HG02763 (cell line): ENCODE measurements around the gene FNBP1L.

Experiments
- ATAC-seq: cut with Tn5 transposase; IDR thresholded peaks from one replicate; pipeline ENCODE4 v1.9.1; 2021; ENCODE audit warnings: mild to moderate bottlenecking, moderate library complexity; ENCODE audit not compliant: unreplicated experiment

Gene FNBP1L

DNA sequence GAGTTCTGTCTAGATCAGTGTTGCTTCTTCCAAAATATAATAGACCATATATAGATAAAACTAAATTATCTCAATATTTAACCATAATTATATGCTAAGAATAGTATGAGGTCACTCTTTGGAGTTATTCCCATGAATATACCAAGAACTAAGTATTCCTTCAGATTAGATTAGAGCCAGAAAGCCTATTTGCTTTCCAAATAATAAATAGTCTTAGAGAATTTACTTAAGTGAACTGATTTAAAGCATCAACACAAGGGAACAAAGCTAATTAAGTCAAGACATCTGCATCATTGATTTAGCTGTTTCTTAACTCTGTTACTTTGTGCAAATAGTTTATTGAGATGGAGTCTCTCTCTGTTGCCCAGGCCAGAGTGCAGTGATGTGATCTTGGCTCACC lies 35.7 kb downstream of the FNBP1L start:
- ATAC-seq, result no peak

DNA sequence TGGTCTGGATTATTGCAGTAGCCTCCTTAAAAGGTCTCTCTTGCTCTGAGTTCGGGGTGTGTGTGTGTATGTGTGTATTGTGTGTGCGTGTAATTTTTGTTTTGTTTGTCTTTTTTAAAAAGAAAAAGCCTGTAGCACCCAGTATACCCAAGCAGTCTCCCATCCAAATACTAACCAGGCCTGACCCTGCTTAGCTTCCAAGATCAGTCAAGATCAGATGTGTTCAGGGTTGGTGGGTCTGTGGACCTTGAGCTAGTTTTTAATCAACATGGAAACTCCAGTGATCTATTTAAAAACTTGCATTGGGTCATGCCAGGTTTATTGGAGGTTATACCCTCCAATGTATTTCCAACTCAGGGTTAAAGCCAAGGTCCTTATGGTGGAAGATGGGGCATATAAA lies 40.3 kb downstream of the FNBP1L start:
- no peak for ATAC-seq

DNA sequence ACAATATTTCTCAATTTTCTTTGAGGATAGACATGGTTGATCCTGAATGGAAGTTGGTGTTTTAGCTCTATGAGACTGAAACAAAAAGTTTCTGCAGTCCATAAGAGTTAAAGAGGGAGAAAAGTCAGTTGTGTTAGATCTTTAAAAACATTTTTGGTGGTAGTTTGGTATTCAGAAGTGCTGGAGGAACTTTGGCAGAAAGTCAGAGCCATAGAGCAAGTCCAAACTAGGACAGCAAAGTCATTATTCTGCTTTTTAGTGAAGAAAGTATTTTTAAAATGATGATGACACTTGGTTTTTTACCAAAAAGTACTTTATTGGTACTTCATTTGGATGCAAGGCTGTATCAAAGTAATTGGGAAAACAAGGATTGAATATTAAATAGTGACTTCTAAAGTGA lies 41.8 kb downstream of the FNBP1L start:
- no peak for ATAC-seq

DNA sequence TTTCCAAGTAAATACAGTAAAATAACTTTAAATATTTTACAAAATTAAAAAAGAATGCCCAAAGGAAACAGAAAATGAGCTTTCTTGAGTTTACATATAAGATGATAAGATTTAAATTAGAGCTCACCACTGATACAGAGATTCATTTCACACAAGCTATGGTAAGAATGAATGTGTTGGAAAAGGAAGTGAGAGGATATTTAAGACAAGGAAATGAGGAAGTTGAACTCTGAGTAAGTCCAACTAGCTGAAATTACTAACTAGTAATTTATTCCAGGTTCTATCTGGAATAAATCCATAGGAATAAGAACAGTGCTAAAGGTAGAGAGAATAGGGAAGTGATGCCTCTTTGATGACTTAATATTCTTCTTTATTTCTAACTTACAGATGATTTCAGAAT lies 42.4 kb downstream of the FNBP1L start:
- ATAC-seq, result no peak

DNA sequence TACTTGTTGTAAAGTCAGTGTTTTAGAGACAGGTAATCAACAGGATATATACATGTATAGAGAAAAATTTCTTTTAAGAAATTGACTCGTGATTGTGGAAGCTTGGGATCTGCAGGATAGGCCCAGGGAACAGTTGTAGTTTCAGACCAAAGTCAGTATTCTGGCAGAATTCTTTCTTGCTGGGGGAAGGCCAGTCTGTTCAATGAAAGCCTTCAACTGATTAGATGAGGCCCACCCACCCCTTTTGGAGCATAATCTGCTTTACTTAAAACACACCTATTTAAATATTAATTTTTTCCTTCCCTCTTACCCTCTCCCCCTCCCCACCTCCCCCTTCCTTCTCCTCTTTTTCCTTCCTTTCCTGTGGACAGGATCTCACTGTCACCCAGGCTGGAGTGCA lies 48.0 kb downstream of the FNBP1L start:
- ATAC-seq, result no peak

DNA sequence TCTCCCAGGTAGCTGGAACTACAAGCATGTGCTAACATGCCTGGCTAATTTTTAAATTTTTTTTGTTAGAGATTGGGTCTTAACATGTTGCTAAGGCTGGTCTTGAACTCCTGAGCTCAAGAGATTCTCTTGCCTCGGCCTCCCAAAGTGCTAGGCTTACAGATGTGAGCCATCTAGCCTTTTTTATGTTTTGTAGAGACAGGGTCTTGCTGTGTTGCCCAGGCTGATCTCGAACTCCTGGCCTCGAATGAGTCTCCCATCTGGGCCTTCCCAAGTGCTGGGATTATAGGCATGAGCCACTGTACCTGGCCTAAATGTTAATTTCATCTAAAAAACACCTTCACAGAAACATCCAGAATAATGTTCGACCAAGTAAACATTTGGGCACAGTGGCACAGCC lies 48.6 kb downstream of the FNBP1L start:
- no peak for ATAC-seq

DNA sequence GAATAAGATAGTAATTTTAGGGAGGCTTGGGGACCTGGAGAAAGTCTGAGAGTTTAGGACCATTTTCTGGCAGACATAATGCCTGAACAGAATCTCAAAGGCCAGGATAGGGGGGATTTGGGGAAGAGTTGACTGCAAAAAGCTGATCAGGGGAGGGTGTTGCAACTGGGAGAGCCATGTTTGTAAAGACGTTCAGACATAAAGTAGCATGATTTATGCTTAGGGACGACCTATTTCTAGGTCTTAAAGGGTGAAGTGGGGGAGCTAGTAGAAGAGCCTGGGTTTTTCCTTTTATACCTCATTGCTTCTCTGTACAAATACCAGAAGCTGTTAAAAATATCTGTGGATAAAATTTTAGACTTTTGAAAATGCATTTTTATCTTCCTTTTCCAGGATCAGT lies 51.2 kb downstream of the FNBP1L start:
- ATAC-seq, result no peak

DNA sequence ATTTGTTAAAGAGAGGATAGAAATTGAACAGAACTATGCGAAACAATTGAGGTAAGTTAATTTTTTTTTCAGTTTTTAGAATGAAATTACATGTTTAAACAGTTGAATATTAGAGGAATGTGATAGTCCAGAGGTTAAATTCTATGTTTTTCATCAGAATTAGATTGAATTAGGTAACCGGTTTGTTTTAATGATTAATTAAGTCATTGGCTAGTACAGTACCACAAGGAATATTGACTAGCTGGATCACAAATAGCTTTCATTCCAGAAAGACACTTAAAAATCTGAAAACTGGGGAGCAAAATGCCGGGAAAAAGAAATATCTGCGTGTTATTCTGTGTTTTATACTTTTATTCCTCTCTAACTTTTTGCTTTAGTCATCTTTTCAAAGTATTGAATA lies 51.6 kb downstream of the FNBP1L start:
- ATAC-seq, result no peak

DNA sequence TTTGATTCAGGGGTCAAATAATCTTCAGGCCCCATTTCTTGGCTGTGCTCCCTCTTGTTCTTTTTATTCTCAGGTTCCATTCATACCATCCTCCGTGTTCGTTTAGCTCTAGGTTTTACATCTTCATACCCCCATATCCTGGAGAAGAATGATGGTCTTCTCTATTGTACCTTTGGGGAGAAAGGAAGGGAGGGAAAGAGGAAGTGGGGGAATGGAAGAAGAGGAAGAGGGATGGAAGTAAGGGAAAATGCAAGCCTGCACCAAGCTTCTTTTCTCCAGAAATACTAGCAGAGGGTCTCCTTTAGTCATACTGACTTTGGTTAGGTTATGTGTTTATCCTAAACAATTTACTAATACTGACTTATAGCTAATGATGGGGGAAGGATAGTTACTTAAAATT lies 52.4 kb downstream of the FNBP1L start:
- no peak for ATAC-seq

DNA sequence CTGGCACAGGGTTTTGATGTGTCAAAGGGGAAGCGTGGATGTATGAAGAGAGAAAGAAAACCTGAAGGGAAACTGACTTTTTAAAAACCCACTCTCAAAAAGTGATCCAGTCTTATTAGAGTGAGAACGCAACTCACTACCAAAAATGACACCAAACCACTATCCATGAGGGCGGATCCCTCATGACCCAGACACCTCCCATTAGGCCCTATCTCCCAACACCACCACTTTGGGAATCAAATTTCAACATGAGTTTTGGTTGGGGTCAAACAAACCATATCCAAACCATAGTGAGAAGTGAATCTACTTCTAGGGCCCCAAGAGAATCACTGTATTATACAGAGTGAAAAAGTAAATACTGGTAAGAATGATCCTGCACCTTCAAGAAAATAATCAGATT lies 53.5 kb downstream of the FNBP1L start:
- ATAC-seq, result no peak

DNA sequence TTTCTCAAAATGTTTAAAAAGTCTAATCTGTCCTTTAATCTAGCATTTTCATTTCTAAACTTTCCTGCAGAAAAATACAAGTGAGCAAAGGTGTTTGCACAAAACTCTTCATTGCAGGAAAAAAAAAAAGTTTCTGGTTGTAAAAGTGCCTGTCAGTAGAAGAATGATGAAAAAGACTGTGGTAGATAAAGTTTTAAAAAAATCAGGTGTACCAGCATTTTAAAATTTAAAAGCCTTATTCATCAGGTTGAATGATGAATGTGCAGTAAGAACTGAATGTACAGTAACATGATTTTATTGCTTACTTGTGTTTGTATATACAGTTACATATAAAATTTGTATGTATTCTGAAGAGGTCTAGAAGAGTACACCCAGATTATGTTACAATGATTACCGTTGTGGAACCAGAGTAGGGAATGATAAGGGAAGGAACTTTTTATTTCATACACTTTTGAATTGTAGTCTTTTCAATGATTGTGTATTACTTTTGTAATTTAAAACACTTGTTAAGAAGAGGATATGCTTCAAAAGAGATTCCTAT lies 54.0 kb downstream of the FNBP1L start:
- no peak for ATAC-seq

DNA sequence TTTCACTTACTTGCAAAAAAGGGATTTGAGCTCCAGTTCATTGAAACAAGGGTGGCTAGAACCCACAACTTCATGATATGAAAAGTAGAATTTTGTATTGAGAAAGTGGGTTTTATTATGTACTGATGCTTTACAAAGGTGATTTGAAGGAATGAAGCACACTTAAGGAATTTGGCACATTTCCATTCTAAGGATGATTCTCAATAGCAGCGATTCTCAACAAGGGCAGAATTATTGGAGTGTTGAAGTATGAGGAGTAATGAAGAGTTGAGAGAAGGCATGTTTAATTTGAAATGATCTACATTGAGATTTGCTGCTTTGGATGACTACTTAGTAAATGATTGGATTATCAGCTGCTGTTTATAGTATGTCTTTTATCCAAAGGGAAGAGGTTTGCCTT lies 54.7 kb downstream of the FNBP1L start:
- ATAC-seq, result no peak

DNA sequence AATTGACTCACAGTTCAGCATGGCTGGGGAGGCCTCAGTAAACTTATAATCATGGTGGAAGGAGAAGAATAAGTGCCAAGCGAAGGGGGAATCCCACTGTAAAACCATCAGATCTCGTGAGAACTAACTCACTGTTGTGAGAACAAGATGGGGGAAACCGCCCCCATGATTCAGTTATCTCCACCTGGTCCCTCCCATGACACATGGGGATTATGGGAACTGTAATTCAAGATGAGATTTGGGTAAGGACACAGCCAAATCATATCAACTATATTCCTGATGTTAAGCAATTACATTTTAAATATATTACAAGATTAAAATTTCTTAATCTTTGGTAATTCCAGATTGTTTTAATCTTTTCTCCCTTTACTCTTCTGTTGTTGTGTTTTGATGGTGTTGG lies 55.2 kb downstream of the FNBP1L start:
- ATAC-seq, result no peak

DNA sequence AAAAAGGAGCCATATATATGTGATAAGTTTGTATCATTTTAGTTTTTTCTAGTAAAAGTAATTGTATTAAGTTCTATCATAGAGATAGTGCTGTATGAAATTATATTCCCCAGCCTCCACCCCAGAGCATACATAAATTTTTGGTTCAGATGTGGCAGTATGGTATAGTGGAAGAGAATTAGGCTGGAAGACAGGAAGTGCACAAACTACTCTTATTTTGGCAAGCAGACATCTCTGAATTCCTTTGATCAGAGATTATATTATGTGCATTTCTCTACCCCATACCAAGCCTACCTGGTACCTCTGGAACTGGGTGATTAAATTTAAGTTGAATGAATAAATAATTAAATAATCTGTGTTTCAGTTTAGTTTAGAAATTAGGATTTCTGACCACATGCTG lies 55.9 kb downstream of the FNBP1L start:
- ATAC-seq, result no peak

DNA sequence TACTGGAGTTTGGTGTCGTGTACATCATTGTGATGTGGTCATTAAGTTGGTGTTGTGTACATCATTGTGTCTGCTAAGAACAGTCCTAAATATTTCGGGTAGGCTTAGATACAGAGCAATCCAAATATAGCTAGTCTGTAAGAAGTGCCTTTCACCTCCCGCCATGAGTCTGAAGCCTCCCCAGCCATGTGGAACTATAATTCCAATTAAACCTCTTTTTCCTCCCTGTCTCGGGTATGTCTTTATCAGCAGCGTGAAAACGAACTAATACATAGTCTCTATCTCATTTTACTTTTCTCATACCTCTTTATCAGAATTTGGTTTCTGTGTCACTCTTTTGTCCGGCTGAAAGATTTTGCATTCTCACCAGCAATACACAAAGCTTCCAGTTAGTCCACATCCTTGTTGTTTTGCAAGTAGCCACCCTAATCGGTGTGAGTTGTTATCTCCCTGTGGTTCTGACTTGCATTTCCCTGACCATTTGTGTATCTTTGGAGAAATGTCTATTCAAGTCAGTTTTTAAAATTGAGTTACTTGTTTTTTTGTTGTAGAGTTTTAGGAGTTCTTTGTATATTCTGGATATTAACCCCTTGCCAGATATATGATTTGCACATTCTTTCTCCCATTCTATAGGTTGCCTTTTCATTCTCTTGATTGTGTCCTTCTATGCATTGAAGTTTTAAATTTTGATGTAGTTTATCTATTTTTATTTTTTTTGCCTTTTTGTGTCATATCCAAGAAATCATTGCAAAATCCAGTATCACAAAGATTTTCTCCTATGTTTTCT lies 56.5 kb downstream of the FNBP1L start:
- ATAC-seq, result no peak

DNA sequence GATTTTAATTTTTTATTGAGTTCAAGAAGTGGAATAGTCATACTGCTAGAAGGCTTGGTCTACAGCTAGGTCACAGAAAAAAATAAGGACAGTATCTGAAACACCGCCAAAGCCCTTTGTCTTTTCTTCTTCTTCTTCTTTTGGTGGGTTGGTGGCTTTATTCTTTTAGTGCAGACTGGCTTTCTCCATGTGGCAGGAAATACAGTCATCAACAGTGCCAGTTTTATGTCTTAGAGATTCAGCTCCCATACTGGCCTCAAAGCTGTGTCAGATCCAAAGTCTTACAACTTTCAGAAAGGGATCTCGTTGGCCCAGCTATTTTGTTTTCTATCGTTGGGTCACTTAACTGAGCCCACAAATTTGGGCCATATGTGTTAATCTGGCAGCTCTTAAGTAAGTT lies 58.2 kb downstream of the FNBP1L start:
- no peak for ATAC-seq

DNA sequence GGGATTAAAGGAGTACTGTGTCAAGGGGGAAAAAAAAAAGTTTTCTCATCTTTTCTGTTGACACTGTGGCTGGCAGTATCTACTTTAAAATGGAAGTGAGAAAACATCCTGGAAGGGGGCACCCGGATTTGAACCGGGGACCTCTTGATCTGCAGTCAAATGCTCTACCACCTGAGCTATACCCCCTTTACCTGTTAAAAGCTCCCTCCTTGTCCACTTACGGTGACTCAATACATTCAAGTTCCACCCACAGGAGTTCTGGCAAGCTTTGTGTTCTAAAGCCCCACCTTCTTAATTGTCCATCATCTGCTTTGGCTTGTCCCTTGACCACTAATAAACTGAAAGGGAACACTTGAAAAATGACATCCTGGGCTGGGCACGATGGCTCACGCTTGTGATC lies 68.2 kb downstream of the FNBP1L start:
- ATAC-seq, result no peak

DNA sequence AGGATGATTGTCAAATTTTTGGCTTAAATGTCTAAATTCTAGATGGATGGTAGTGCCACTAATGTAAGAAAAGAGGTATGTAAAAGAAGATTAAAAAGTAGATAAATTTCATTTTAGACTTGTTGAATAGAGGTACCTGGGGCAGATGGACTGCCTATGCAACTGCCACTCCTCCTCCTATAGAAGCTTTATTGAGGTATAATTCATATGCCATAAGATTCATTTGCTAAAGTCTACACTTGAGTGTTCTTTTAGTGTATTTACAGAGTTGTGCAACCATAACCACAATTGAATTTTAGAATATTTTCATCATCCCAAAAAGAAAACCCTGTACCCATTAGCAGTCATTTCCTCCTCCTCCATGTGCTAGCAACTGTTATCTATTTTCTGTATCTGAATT lies 70.6 kb downstream of the FNBP1L start:
- ATAC-seq, result no peak

DNA sequence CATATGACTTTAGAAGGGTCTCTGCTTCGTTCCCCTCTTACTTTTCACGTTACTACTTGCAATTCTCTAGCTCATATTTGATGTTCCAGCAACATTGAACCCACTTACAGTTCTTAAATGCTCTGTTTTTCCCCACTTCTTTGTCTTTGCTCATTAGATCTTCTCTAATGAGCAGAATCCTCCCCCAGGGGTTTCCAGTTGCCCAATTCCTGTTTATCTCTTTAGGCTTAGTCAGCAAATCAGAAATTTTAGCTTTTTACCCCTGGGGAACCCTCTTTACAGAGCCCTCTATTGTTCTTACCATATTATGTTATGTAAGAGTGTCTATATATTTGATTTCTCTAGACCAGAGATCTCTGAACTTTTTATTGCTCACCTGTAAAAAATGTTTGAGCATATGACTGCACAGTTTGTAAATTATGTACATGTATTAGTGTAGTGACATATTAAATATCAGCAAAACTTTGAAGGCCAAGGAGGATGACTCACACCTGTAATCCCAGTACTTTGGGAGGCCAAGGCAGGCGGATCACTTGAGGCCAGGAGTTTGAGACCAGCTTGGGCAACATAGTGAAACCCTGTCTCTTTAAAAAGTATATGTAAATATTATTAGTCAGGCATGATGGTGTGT lies 71.4 kb downstream of the FNBP1L start:
- ATAC-seq, result no peak

DNA sequence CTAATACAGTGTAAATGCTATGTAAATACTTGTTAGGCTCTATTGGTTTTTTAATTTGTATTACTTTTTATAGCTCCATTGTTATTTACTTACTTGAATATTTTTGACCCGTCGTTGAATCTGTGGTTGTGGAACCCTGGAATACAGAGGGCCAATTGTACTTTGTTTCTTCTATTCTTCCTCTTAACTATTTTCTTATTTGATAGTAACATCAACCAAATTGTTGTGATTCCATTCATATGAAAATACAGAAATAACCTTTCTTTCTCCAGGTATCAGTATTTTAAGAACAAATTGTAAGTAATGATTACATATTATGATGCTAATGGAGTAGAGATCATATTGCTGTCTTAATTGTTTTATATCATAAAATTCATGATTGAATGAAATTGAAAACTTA lies 73.7 kb downstream of the FNBP1L start:
- no peak for ATAC-seq

DNA sequence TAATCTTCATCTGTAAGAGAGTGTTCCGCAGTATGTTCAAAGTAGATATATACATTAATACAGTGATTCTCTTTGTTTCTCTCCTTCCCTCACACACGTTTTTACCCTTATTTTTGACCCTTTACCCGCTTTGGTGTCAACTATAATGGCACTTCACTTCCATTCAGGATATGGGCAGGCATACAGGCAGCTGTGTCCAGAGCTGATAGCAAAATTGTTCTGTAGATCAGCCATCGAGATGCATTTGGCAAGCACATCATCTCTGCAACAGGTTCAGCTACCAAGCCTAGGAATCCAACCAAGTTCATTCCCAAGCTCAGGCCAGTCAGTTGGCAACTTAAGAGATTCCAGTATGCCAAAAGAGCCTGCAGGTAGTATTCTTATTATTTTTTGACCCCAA lies 74.8 kb downstream of the FNBP1L start:
- no peak for ATAC-seq

DNA sequence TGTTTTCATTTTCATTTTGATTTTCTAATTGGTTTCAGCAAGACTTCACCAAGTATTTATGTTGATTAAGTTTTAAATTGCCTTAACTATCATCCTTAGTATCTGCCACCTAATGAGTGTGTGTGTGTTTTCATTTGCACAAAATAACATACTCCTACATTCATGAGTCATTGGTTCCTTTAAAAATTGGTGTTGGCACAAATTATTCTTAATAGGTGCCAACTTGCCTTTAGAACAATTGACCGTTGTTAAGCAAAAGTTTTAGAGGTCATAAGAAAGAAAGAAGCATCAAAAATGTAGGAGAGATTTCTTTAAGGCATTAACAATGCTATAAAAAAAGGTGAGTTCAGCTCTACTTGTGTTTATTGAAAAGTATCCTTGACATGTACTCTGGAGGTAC lies 77.5 kb downstream of the FNBP1L start:
- no peak for ATAC-seq

DNA sequence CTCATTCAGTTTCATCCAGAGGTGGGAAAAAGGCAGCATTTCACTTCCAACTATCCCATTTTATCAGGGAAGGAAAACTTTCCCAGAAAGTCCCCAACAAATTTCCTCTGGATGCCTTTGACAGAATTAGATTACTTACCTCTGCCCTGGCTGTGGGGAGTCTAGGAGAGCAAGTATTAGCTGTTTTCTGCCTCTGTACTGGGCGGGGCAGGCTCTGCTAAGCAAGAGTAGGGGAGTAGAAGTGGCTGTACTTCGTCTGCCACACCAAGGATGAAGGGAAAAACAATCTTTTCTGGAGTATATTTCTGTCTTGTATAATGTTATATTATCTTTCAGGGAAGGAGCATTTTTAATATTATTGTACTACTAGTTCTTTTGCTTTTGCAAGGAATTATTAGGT lies 78.5 kb downstream of the FNBP1L start:
- no peak for ATAC-seq
